Sigmoid colon (tissue), 7 donors: ENCODE data around the gene LRP8. TPM values are rescaled to one million over a fixed set of nuclear protein-coding genes. Genes with fewer than 3 reads are reported as not detected.
A peak's percentile ranks its signal among the peaks of the same experiment; 100 is the strongest.
"Not testable (repeated sequence)": the region's sequence is repeated elsewhere in the genome, so short reads cannot be mapped to it uniquely, and the experiment has no call there.

ENCODE experiments used
- DNase-seq: peaks from one replicate; pipeline ENCODE4 v3.0.0-alpha.2; 2019
- H3K27ac ChIP-seq, 4 donors: fragments of 200-600 bp; sonication (generic); one replicate each; pipeline ENCODE4 v1.5.1; 2016 to 2019; ENCODE audit warnings: mild to moderate bottlenecking in 1 of 4
- H3K27me3 ChIP-seq, 3 donors: fragments of 200-600 bp; sonication (generic); one replicate each; pipeline ENCODE4 v1.5.1; 2019; ENCODE audit warnings: mild to moderate bottlenecking in 1 of 3
- H3K36me3 ChIP-seq, 4 donors: fragments of 200-600 bp; sonication (generic); one replicate each; pipeline ENCODE4 v1.5.1; 2016 to 2019
- H3K4me1 ChIP-seq, 4 donors: fragments of 200-600 bp; sonication (generic); one replicate each; pipeline ENCODE4 v1.5.1; 2017 to 2019
- H3K4me3 ChIP-seq, 4 donors: fragments of 200-600 bp; sonication (generic); one replicate each; pipeline ENCODE4 v1.5.1; 2017 to 2019; ENCODE audit warnings: mild to moderate bottlenecking in 2 of 4, moderate library complexity in 1 of 4
- H3K9me3 ChIP-seq, 4 donors: fragments of 200-600 bp in 3 of 4; sonication (generic) in 3 of 4; one replicate each; pipeline versions ENCODE4 v1.5.1 to v1.6.1; 2013 to 2019
- EP300 ChIP-seq, 4 donors: sonication (generic); formaldehyde crosslinking; IDR thresholded peaks; one replicate each; pipeline ENCODE4 v1.6.1; 2017; ENCODE audit warnings: antibody characterized with exemption in 4 of 4
- POLR2A ChIP-seq, 2 donors: fragments of 450-650 bp; IDR thresholded peaks; one replicate each; pipeline ENCODE4 v1.6.1; 2016; ENCODE audit warnings: antibody characterized with exemption in 2 of 2, mild to moderate bottlenecking in 2 of 2, moderate library complexity in 2 of 2
- POLR2AphosphoS5 ChIP-seq, 4 donors: sonication (generic); formaldehyde crosslinking; IDR thresholded peaks; one replicate each; pipeline ENCODE4 v1.6.1; 2017; ENCODE audit warnings: antibody characterized with exemption in 4 of 4
- WGBS, 2 donors: extraction: QIAGEN DNeasy Blood & Tissue Kit; methylation state at CpG; one replicate each; pipeline ENCODE4 v1.1.7; 2013; 5-methylcytosine and 5-hydroxymethylcytosine counted together
- intact Hi-C: fragments of 100-400 bp; cut with DNase I; formaldehyde crosslinking; loops from one replicate; pipeline ENCODE4 v1.15.1; 2023
- polyA plus RNA-seq, 3 donors: library from polyadenylated mRNA; stranded (reverse); fragments of 200-250 nt; gene quantifications; one replicate each; pipeline ENCODE4 v1.2.3, GENCODE V29; 2013
- total RNA-seq, 4 donors: library from RNA; depleted of rRNA; stranded (reverse); fragments of >200 nt; gene quantifications; one replicate each; pipeline ENCODE4 v1.1.0, GENCODE V29; 2016
- TF ChIP-seq, protein P1 (sequence below), 4 experiments: fragments of 450-650 bp in 3 of 4; fragments of 200-600 bp in 1 of 4; IDR thresholded peaks; one replicate each; pipeline ENCODE4 v1.5.1; 2016 to 2019; ENCODE audit warnings: antibody characterized with exemption in 4 of 4, mild to moderate bottlenecking in 3 of 4, moderate library complexity in 2 of 4
- donor health status: healthy with polysubstance abuse.
- donor health status: Bipolar disorder and iron deficiency.
- donor health status: healthy.

Gene LRP8
- total and polyA plus RNA-seq, 7 donors, result 0.69 to 7.8 (median 1.2) TPM

DNA sequence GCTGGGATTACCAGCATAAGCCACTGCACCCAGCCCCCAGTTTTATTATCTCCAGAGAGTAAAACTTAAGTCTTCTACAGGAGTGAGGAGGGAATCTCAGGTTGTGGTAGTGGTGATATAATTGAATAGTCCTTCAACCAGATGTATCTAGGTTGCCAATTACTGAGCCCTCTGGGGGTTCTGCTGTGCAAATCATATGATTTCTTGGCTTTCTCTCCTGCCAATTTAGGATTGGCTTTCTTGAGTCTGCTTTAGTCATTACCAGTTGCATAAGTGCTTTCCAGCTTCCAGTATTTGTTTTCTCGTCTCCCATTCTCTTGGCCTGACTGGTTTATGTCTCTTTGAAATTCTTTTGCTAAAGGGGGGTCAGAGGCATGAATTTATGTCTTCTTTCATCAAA lies 120.1 kb downstream of the LRP8 start:
- no peaks in the 10 kb centered on the region for H3K4me1 ChIP-seq
- peaks cover 16 to 93% (median 48%) of the 10 kb centered on the region in 4 donors for H3K36me3 ChIP-seq
- H3K27me3 ChIP-seq, result no peaks in the 10 kb centered on the region
- WGBS, 2 donors, result 90 to 94% methylated on average over 1 of the region's 1 CpG
- TF ChIP-seq, protein P1, sequence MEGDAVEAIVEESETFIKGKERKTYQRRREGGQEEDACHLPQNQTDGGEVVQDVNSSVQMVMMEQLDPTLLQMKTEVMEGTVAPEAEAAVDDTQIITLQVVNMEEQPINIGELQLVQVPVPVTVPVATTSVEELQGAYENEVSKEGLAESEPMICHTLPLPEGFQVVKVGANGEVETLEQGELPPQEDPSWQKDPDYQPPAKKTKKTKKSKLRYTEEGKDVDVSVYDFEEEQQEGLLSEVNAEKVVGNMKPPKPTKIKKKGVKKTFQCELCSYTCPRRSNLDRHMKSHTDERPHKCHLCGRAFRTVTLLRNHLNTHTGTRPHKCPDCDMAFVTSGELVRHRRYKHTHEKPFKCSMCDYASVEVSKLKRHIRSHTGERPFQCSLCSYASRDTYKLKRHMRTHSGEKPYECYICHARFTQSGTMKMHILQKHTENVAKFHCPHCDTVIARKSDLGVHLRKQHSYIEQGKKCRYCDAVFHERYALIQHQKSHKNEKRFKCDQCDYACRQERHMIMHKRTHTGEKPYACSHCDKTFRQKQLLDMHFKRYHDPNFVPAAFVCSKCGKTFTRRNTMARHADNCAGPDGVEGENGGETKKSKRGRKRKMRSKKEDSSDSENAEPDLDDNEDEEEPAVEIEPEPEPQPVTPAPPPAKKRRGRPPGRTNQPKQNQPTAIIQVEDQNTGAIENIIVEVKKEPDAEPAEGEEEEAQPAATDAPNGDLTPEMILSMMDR (IDR thresholded peaks at IDR 0.05), result no peak
- TF ChIP-seq POLR2AphosphoS5 (IDR thresholded peaks at IDR 0.05) (no peak), POLR2A (IDR thresholded peaks at IDR 0.05) (no peak), EP300 (IDR thresholded peaks at IDR 0.05) (no peak)
- no peak overlapping the region for H3K27ac ChIP-seq
- peaks cover 0 to 5% (median 0%) of the 10 kb centered on the region in 4 donors for H3K9me3 ChIP-seq
- intact Hi-C loops, result no loop called here
- DNase-seq, result no peak
- H3K4me3 ChIP-seq, result no peak overlapping the region

GRCh38 chr1:53206735-53207379 lies 121.0 kb downstream of the LRP8 start:
- intact Hi-C loops, result no loop called here
- Histone ChIP-seq H3K9me3 (peaks cover 0 to 5% (median 0%) of the 10 kb centered on the region in 4 donors), H3K27me3 (no peaks in the 10 kb centered on the region), H3K4me1 (no peaks in the 10 kb centered on the region), H3K4me3 (no peak overlapping the region), H3K36me3 (peaks cover 15 to 93% (median 48%) of the 10 kb centered on the region in 4 donors), H3K27ac (no peak overlapping the region)
- WGBS, 2 donors, result 98 to 100% methylated on average over 1 of the region's 1 CpG
- no peak for DNase-seq
- no peak for TF ChIP-seq POLR2A (IDR thresholded peaks at IDR 0.05)
- TF ChIP-seq POLR2AphosphoS5 (IDR thresholded peaks at IDR 0.05), result no peak
- TF ChIP-seq EP300 (IDR thresholded peaks at IDR 0.05), result no peak
- TF ChIP-seq, protein P1 (IDR thresholded peaks at IDR 0.05), result no peak

DNA sequence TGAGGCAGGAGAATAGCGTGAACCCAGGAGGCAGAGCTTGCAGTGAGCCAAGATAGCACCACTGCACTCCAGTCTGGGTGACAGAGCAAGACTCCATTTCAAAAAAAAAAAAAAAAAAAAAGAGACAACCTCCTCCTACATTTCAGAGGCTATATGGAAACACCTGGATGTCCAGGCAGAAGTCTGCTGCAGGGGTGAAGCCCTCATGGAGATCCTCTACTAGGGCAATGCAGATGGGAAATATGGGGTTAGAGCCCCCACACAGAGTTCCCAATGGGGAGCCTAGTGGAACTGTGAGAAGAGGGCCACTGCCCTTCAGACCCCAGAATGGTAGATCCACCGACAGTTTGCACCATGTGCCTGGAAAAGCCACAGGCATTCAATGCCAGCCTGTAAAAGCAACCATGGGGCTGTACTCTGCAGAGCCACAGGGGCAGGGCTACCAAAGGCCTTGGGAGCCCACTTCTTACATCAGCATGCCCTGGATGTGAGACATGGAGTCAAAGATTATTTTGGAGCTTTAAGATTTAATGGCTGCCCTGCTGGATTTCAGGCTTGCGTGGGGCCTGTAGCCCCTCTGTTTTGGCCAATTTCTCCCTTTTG lies 121.7 kb downstream of the LRP8 start:
- peaks cover 15 to 93% (median 49%) of the 10 kb centered on the region in 4 donors for H3K36me3 ChIP-seq
- WGBS, 2 donors, result 98 to 100% methylated on average over 3 of the region's 3 CpGs

DNA sequence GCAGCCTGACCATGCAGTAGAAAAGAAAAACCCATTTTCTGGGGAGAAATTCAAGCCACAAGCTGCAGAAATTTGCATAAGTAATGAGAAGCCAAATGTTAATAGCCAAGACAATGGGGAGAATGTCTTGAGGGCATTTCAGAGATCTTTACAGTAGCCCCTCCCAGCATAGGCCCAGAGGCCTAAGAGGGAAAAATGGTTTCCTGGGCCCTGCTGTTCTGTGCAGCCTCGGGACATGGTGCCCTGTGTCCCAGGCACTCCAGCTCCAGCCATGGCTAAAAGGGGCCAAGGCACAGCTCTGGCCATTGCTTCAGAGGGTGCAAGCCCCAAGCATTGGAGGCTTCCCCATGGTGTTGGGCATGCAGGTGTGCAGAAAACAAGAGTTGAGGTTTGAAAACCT lies 122.4 kb downstream of the LRP8 start:
- H3K4me1 ChIP-seq, H3K27ac ChIP-seq, H3K4me3 ChIP-seq, DNase-seq, H3K27me3 ChIP-seq, intact Hi-C loops, H3K9me3 ChIP-seq: not testable (repeated sequence)
- 95 to 96% methylated on average over 1 of the region's 1 CpG for WGBS, 2 donors
- peaks cover 15 to 87% (median 44%) of the 10 kb centered on the region in 4 donors for H3K36me3 ChIP-seq

More for the DNA sequence above, 121.7 kb downstream of the LRP8 start:
- intact Hi-C loops, H3K9me3 ChIP-seq, H3K27me3 ChIP-seq, H3K4me1 ChIP-seq, H3K4me3 ChIP-seq, H3K27ac ChIP-seq, DNase-seq: not testable (repeated sequence)

GRCh38 chr1:53203466-53203865 lies 124.4 kb downstream of the LRP8 start:
- WGBS, 2 donors, result 96 to 98% methylated on average over 3 of the region's 3 CpGs
- peaks cover 0 to 5% (median 0%) of the 10 kb centered on the region in 4 donors for H3K9me3 ChIP-seq
- intact Hi-C loops, result no loop called here

More at GRCh38 chr1:53203466-53203865, 124.4 kb downstream of the LRP8 start:
- peaks cover 10 to 67% (median 32%) of the 10 kb centered on the region in 4 donors for H3K36me3 ChIP-seq
- peak; percentile 15 for DNase-seq
- TF ChIP-seq EP300 (IDR thresholded peaks at IDR 0.05) (no peak), POLR2A (IDR thresholded peaks at IDR 0.05) (no peak), POLR2AphosphoS5 (IDR thresholded peaks at IDR 0.05) (no peak)
- TF ChIP-seq, protein P1 (IDR thresholded peaks at IDR 0.05), result no peak
- H3K27ac ChIP-seq, result no peak overlapping the region
- no peaks in the 10 kb centered on the region for H3K27me3 ChIP-seq
- H3K4me3 ChIP-seq, result no peak overlapping the region
- peaks cover 0 to 9% (median 4%) of the 10 kb centered on the region in 4 donors for H3K4me1 ChIP-seq
